ACHN (cell line): ENCODE data around the gene ACTN4.
"Not testable (repeated sequence)": the region's sequence is repeated elsewhere in the genome, so short reads cannot be mapped to it uniquely, and the experiment has no call there.

ENCODE experiments used
- DNase-seq: peaks from one replicate; pipeline ENCODE4 v3.0.0-alpha.2; 2015
- in situ Hi-C: cut with HindIII; loops from 2 replicates; pipeline ENCODE4 v1.10.0; 2017; ENCODE audit warnings: low sequenced_read_pairs, low pct_ligation_motif_present, low pct_unique_long_range_greater_than_20kb

Gene ACTN4

GRCh38 chr19:38769635-38770211, 122.3 kb downstream of the ACTN4 start:
- no peak for DNase-seq
- in situ Hi-C loops: no loop called here

GRCh38 chr19:38770228-38770948, 122.9 kb downstream of the ACTN4 start:
- DNase-seq, in situ Hi-C loops: not testable (repeated sequence)

- DNase-seq, in situ Hi-C loops: not testable (repeated sequence)
Measured at GRCh38 chr19:38770949-38771275, 123.5 kb downstream of the ACTN4 start.

- DNase-seq, in situ Hi-C loops: not testable (repeated sequence)
Measured at GRCh38 chr19:38771569-38771968, 124.1 kb downstream of the ACTN4 start.

DNA sequence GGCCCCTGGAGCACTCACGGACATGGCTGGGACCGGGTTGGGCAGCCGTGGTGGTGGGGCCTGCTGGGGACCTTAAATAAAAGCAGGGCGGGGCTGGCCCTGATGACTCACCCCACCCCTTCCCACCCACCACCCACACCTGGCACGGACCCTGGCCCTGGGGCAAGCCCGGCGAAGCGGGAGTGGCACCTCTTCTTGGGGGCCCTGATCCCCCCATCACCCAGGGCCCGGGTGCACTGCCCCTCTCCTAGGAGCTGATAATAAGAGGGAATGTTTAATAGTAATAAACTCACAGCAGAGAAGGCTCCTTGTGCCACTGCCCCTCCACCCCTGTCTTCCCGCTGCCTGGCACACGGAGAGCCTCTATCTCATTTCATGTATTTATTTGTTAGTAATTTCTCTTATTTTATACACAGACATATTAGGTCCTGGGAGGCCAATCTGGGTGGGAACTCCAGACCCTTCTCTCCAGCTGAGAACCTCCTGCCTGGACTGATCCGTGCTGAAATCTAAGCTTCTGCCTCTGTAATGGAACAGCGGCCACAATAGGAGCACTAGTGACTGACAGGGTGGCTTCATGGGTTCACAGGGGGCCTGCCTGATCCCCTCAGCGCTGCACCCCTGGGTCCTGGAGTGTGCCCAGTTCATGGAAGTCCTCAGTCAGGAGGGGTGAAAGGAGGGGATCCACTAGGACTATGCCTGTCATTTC, 126.2 kb downstream of the ACTN4 start, which contains the start of gene LGALS7:
Gene LGALS7 (minus strand): TSS at position 49 of the 709 bp plus-strand sequence. CDS start 25 bp downstream, at position 24.
- in situ Hi-C loops: no loop called here
- DNase-seq: no peak

DNA sequence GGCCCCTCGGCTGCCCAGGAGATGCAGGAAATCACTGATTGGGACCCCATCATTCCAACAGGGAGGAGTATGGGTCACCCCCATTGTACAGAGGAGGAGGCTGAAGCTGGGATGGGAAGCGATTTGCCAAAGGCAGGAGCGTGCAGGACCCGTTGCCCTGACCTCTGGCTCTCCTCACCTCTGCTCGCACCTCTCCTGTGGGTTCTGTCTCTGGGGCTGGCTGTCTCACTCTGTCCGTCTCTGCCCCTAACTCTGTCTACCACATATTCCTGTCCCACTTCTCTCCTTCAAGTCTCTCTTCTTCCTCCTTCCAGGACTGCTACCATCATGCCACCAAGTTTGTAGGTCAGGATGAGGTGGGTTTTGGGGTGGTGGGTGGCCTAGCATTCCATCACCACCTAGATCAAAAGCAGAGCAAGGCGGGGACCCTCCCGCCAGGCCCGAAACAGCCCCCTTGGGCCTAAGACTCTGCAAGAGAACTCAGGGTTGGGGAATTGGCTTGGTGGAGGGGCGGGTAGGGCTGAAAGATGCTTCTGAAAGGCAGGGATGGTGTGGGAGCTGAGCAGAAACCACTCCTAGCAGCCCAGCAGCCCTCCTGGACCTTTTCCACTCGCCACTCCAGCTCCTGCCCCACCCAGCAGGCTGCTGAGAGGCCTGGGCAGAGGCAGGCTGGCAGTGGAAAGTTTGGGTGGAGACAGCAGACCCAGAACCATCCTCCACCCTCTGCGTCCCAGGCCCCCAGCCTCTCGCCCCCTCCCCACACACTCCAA, 126.9 kb downstream of the ACTN4 start:
- DNase-seq: no peak
- in situ Hi-C loops: no loop called here

GRCh38 chr19:38778733-38779132, 131.3 kb downstream of the ACTN4 start:
- in situ Hi-C loops: no loop called here

DNA sequence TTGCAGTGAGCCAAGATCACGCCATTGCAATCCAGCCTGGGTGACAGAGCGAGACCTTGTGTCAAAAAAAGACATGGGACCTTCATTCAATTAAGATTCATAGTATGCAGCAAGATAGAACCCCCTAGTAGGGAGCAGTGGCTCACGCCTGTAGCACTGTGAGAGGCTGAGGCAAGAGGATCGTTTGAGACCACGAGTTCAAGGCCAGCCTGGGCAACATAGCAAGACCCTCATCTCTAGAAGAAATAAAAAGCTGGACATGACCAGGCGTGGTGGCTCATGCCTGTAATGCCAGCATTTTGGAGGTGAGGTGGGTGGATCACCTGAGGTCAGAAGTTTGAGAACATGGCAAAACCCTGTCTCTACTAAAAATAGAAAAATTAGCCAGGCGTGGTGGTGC, 133.0 kb downstream of the ACTN4 start:
- in situ Hi-C loops: no loop called here
- DNase-seq: no peak

More at GRCh38 chr19:38778733-38779132, 131.3 kb downstream of the ACTN4 start:
- no peak for DNase-seq

GRCh38 chr19:38781058-38781457, 133.6 kb downstream of the ACTN4 start:
- no peak for DNase-seq
- in situ Hi-C loops: no loop called here
